ENCODE data around the gene DPYD. TPM values are rescaled to one million over a fixed set of nuclear protein-coding genes. Genes with fewer than 3 reads are reported as not detected.

DPYD gene
- total RNA-seq, 1 donor from 2014 or later: 5.9 TPM

DNA sequence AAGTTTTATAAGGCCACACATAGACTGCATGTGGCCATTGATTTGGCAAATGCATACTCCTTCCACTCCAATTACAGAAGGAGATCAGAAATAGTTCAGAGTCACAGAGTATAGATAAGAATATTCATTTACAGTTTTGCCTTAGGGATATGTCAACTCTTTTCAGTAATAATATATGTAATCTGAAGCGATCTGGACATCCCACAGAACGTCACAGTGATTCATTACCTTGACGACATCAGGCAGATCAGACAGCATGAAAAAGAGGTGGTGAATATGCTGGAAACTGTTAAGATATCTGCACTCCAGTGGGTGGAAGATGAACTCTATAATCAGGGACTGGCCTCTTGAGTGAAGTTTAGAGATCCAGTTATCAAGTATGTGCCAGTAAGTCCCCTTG is 240.4 kb downstream of the DPYD start:
- no peak overlapping the region for H3K27ac Mint-ChIP-seq (ENCODE audit: unreplicated experiment)
- no peak overlapping the region for H3K4me3 Mint-ChIP-seq
- TF ChIP-seq, protein P1, sequence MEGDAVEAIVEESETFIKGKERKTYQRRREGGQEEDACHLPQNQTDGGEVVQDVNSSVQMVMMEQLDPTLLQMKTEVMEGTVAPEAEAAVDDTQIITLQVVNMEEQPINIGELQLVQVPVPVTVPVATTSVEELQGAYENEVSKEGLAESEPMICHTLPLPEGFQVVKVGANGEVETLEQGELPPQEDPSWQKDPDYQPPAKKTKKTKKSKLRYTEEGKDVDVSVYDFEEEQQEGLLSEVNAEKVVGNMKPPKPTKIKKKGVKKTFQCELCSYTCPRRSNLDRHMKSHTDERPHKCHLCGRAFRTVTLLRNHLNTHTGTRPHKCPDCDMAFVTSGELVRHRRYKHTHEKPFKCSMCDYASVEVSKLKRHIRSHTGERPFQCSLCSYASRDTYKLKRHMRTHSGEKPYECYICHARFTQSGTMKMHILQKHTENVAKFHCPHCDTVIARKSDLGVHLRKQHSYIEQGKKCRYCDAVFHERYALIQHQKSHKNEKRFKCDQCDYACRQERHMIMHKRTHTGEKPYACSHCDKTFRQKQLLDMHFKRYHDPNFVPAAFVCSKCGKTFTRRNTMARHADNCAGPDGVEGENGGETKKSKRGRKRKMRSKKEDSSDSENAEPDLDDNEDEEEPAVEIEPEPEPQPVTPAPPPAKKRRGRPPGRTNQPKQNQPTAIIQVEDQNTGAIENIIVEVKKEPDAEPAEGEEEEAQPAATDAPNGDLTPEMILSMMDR (conservative IDR thresholded peaks at IDR 0.05): no peak
- H3K27me3 Mint-ChIP-seq (ENCODE audit: low read depth): no peaks in the 10 kb centered on the region
- peaks cover 4% of the 10 kb centered on the region for H3K36me3 Mint-ChIP-seq (ENCODE audit: low read depth)
- no peak for DNase-seq (ENCODE audit: low read depth, low spot score)
- peaks cover 7% of the 10 kb centered on the region for H3K9me3 Mint-ChIP-seq
- peaks cover 12% of the 10 kb centered on the region for H3K4me1 Mint-ChIP-seq

DNA sequence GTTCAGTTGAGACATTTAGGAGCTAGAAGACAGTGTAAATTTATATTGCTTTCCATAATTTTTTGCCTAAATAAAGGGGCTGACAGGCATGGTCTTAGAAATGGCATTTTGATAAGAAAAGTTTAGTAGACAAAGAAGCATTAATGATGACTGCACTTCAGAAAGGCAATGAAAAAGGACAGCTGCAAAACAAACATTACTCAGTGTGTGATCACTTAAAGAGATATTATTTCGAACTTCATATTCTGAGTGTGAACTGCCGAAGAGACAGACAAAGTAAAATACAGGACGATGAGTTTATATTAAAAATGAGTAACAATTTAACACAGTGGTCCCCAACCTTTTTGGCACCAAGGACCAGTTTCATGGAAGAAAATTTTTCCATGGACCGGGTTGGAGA is 243.1 kb downstream of the DPYD start:
- Mint-ChIP-seq H3K9me3 (peaks cover 2% of the 10 kb centered on the region), H3K36me3 (ENCODE audit: low read depth) (no peaks in the 10 kb centered on the region), H3K27me3 (ENCODE audit: low read depth) (no peaks in the 10 kb centered on the region), H3K4me1 (peaks cover 4% of the 10 kb centered on the region), H3K27ac (ENCODE audit: unreplicated experiment) (no peak overlapping the region), H3K4me3 (no peak overlapping the region)
- TF ChIP-seq, protein P1 (conservative IDR thresholded peaks at IDR 0.05): no peak
- no peak for DNase-seq (ENCODE audit: low read depth, low spot score)

DNA sequence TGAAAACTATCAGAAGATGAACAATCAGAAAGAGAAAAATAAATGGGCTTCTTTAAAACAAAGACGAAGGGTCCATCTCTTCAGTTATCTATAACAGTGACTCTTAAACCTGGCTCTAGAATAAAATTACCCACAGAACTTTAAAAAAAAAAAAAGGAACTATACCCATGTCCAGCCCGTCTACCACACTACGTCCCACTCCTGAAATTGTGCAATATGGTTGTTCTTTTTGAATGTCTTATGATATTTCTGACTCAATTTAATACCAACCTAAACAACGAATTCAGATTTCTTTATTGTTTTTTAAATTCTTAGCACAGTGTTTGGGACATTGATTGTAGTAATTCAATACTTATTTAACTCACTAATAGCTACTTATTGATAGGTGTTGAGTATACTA is 246.3 kb downstream of the DPYD start:
- no peak overlapping the region for H3K4me3 Mint-ChIP-seq
- no peaks in the 10 kb centered on the region for H3K27me3 Mint-ChIP-seq (ENCODE audit: low read depth)
- H3K27ac Mint-ChIP-seq (ENCODE audit: unreplicated experiment): no peak overlapping the region
- no peak for DNase-seq (ENCODE audit: low read depth, low spot score)
- TF ChIP-seq, protein P1 (conservative IDR thresholded peaks at IDR 0.05): no peak
- no peaks in the 10 kb centered on the region for H3K4me1 Mint-ChIP-seq
- peaks cover 2% of the 10 kb centered on the region for H3K9me3 Mint-ChIP-seq
- H3K36me3 Mint-ChIP-seq (ENCODE audit: low read depth): no peaks in the 10 kb centered on the region

DNA sequence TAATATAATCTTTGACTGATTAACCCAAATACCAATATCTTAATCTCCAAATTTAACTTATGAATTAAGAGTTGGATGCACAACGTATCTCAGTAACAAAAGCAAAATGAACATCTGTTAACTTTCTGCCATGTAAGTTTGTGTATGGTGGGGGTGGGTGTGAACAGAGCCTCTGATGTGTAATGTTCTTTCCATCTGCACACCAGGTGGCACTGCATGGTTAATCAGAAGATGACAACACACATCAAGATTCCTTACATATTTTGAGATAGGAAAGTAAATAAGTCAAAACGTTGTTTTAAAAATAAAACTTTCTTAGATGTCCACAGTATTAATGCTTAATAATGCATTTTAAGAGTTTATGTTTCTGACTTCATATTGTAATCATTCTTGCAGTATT is 251.9 kb downstream of the DPYD start:
- TF ChIP-seq, protein P1 (conservative IDR thresholded peaks at IDR 0.05): no peak
- Mint-ChIP-seq H3K36me3 (ENCODE audit: low read depth) (no peaks in the 10 kb centered on the region), H3K4me3 (no peak overlapping the region), H3K4me1 (no peaks in the 10 kb centered on the region), H3K27ac (ENCODE audit: unreplicated experiment) (no peak overlapping the region), H3K9me3 (no peaks in the 10 kb centered on the region), H3K27me3 (ENCODE audit: low read depth) (no peaks in the 10 kb centered on the region)
- DNase-seq (ENCODE audit: low read depth, low spot score): no peak

DNA sequence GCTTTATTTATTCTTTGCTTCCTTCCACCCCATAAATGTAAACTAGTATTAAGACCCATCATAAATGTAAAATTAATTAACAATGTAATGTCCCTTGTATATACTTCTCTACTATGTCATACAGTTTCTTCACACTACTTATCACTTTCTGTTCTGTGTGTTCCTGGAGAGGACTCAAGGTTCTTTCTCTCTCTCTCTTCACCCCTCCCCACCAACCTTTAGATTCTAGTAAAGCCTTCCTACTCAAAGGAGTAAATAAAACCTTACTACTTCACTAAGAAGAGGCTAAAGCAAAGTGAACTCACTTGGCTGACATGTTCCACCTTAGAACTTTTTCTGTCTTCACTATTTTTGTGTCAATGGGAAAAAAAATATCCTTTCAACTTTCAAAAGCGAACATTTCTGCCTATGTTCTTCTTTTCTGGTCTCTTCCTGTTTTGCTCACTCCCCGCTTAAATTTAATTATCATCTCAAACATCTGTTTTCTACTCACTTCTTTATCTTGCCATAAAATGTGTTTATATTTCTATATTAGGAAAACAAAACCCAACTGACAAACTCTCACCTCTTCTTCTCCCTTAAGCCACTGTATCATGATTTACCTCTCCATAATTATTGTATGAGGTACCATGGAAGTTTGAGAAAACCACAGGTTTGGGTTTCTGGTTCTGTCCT is 260.3 kb downstream of the DPYD start:
- Mint-ChIP-seq H3K27me3 (ENCODE audit: low read depth) (no peaks in the 10 kb centered on the region), H3K9me3 (no peaks in the 10 kb centered on the region), H3K27ac (ENCODE audit: unreplicated experiment) (no peak overlapping the region), H3K4me3 (no peak overlapping the region), H3K36me3 (ENCODE audit: low read depth) (no peaks in the 10 kb centered on the region), H3K4me1 (no peaks in the 10 kb centered on the region)
- DNase-seq (ENCODE audit: low read depth, low spot score): no peak
- TF ChIP-seq, protein P1 (conservative IDR thresholded peaks at IDR 0.05): no peak
